ENCODE measurements around the gene MT1HL1.

GRCh38 chr1:236975461-236975860 lies 28.8 kb downstream of the MT1HL1 start:
- TF ChIP-seq POLR2AphosphoS5 (IDR thresholded peaks at IDR 0.05; ENCODE audit: low read depth, low read length): no peak
- TF ChIP-seq SIN3A (IDR thresholded peaks at IDR 0.05; ENCODE audit: borderline replicate concordance, insufficient read depth, low read length): no peak

All from PFSK-1 (cell line).